Dermis microvascular lymphatic vessel endothelial cell (primary cell): ENCODE measurements around the gene GLA. TPM values are rescaled to one million over a fixed set of nuclear protein-coding genes. Genes with fewer than 3 reads are reported as not detected.

ENCODE experiments used
- DNase-seq, 2 donors: peaks; one replicate each; pipeline versions ENCODE4 v3.0.0 to v3.0.0-alpha.2; 2010; ENCODE audit warnings: low read depth in 2 of 2
- total RNA-seq: library from RNA; depleted of rRNA; stranded (reverse); fragments of >200 nt; gene quantifications from 2 replicates; pipeline ENCODE4 v1.2.1, GENCODE V29; 2014

The GLA gene
- total RNA-seq, 1 donor from 2014 or later = 24.4 TPM

DNA sequence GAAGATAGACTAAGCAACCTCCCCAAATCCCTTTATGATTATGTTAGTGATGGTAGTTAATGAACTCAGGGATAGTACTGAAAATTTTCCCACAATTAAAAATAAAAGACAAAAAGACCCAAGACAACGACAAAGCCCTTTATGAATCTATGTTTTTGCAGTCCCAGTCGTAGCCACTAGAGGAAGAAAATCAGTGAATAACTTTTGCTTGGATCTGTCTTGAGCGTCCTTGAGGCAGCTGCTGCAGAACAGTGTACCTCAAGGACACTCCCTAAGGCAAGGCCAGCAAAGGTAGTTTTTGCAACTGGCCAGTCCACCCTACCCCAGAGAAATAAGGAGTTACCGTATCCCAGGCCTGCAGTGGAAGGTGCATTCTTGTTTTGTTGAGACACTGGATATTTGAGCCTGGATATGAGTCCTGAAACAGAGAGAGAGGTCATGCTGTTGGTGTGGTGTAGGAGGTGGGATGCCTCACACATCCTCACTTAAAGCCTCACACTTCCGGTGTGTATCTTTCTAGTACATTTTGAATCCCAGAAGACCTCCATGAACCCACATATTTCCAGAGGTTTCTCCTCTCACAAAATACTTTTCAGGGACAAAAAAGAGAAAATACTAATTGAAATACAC is 50.4 kb downstream of the GLA start:
- DNase-seq = peak in 1 of 2 donors; percentile 1

GRCh38 chrX:101349193-101349562 is 58.5 kb downstream of the GLA start:
- DNase-seq = no peak

DNA sequence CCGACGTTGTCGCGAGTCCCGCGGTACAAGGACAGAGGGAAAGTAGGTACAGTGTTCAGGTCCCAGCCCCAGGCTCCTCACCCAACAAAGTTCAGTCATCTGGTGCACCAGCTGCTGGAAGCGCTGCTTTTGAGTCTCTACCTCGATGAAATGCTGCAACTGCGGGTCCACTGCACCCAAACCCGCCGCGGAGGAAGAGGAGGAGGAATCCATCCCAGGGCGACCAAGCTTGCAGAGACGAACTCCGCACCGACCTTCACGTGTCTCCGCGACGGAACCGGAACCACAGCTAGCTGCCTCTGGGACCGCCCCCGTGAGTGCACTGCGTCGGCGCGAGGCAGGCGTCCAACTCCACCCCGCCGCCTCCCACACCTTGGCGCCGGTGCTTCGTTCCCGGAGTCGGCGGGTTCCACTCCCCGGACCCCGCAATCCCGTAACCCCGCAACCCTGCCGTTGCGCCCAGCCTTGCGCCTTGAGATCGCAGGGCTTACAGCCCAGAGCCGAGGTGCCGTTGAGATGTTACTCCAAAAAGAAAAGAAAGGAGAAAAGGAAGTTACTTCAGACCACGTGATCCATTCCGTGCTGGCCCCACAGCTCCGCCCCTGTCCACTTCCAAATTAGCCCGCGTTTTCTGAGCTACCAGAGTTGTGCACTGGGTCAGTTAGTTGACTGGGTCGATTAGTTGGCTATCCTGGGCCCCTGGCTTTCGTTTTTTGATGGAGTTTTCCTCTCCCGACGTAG is 59.1 kb downstream of the GLA start, which contains the start of gene TIMM8A:
Gene TIMM8A (minus strand): TSS at position 291 of the 741 bp plus-strand sequence. CDS start 78 bp downstream, at position 213.
- peak; percentile 49 to 75 for DNase-seq

- peak in 1 of 2 donors; percentile 6 for DNase-seq
Observed at GRCh38 chrX:101347859-101348451, 59.8 kb downstream of the GLA start.

Other genes starting within 250 kb of the GLA start
- gene DRP2, start 188.1 kb downstream of the GLA start, total RNA-seq = under 0.01 and 0.13 TPM in 2 replicates
- gene TAF7L, start 116.6 kb downstream of the GLA start, total RNA-seq = 0.13 TPM in 1 of 2 replicates, not detected in the other
- 2.4 and 2.9 TPM in 2 replicates for gene TIMM8A, start 59.2 kb downstream of the GLA start, total RNA-seq
- under 0.01 TPM in 1 of 2 replicates, not detected in the other for gene BTK, start 21.7 kb downstream of the GLA start, total RNA-seq
- 206 and 253 TPM in 2 replicates for gene RPL36A, start 16.9 kb downstream of the GLA start, total RNA-seq
- 75.9 and 81.4 TPM in 2 replicates for gene HNRNPH2, start 297 bp upstream of the GLA start, total RNA-seq
- gene ARMCX4, start 77.5 kb upstream of the GLA start, total RNA-seq = 3.3 and 3.4 TPM in 2 replicates
- 48.2 and 49.3 TPM in 2 replicates for gene ARMCX1, start 142.6 kb upstream of the GLA start, total RNA-seq
- gene ARMCX6, start 210.1 kb upstream of the GLA start, total RNA-seq = 30.2 and 36.9 TPM in 2 replicates
- gene ARMCX3, start 215.2 kb upstream of the GLA start, total RNA-seq = 43.1 and 61.2 TPM in 2 replicates